Tracheal epithelial cell (primary cell): ENCODE data around the gene SERPINB5. TPM values are rescaled to one million over a fixed set of nuclear protein-coding genes. Genes with fewer than 3 reads are reported as not detected.

Experiments used
- total RNA-seq: library from RNA; depleted of rRNA; stranded (reverse); fragments of >200 nt; gene quantifications from 2 replicates; pipeline ENCODE4 v1.2.1, GENCODE V29; 2014

SERPINB5 gene
- total RNA-seq, result 883 and 1,115 TPM in 2 replicates

GRCh38 chr18:63476668-63477067 is at the start of gene SERPINB5:
SERPINB5 (plus strand) TSS chr18:63476958; CDS start chr18:63484429, 7,471 bp downstream.

GRCh38 chr18:63542069-63542468 is 65.3 kb downstream of the SERPINB5 start, which contains the start of gene SERPINB12:
SERPINB12 (plus strand) TSS chr18:63542369; CDS start chr18:63556160, 13,791 bp downstream.

Other genes starting within 250 kb of the SERPINB5 start
- gene BCL2, start 157.2 kb upstream of the SERPINB5 start, total RNA-seq, result 1.9 and 2.6 TPM in 2 replicates
- 50.3 and 53.3 TPM in 2 replicates for gene KDSR, start 109.8 kb upstream of the SERPINB5 start, total RNA-seq
- 109 and 114 TPM in 2 replicates for gene VPS4B, start 54.5 kb upstream of the SERPINB5 start, total RNA-seq
- 0.43 and 0.48 TPM in 2 replicates for gene SERPINB12, start 65.4 kb downstream of the SERPINB5 start, total RNA-seq
- gene SERPINB13, start 110.4 kb downstream of the SERPINB5 start, total RNA-seq, result 9.2 and 20.5 TPM in 2 replicates
- gene SERPINB4, start 167.3 kb downstream of the SERPINB5 start, total RNA-seq, result 8.1 and 10.8 TPM in 2 replicates
- gene SERPINB3, start 184.9 kb downstream of the SERPINB5 start, total RNA-seq, result 33.7 and 83.3 TPM in 2 replicates
- gene SERPINB11, start 226.0 kb downstream of the SERPINB5 start, total RNA-seq, result not detected in 2 replicates